CD8-positive, alpha-beta memory T cell (primary cell): ENCODE data around the gene COL25A1. TPM values are rescaled to one million over a fixed set of nuclear protein-coding genes. Genes with fewer than 3 reads are reported as not detected.
A peak's percentile ranks its signal among the peaks of the same experiment; 100 is the strongest.

Experiments used
- CTCF ChIA-PET: fragments of 350-600 bp; sonication (Branson Sonifier 250); formaldehyde crosslinking; loops from one replicate; lab custom pipeline; 2021; ENCODE audit warnings: antibody characterized with exemption; lab: Charles Lee
- POLR2A ChIA-PET: fragments of 350-600 bp; sonication (Branson Sonifier 250); formaldehyde crosslinking; loops from one replicate; lab custom pipeline; 2021; ENCODE audit warnings: antibody characterized with exemption; lab: Charles Lee
- DNase-seq, 5 donors: peaks; one replicate each; pipeline versions ENCODE4 v3.0.0 to v3.0.0-alpha.2; 2020 to 2022; ENCODE audit warnings: mixed read lengths in 1 of 5
- H3K27ac ChIP-seq: one replicate; pipeline ENCODE4 v1.7.0; 2013; ENCODE audit warnings: low read depth, mild to moderate bottlenecking, low read length, moderate library complexity
- H3K27me3 ChIP-seq: 2 replicates; pipeline ENCODE4 v1.7.0; 2013; ENCODE audit warnings: low read length, mild to moderate bottlenecking; ENCODE audit not compliant: insufficient read depth, poor library complexity, severe bottlenecking
- H3K36me3 ChIP-seq: 2 replicates; pipeline ENCODE4 v1.7.0; 2013; ENCODE audit warnings: mild to moderate bottlenecking, low read length, moderate library complexity; ENCODE audit not compliant: insufficient read depth
- H3K4me1 ChIP-seq: 2 replicates; pipeline ENCODE4 v1.7.0; 2013; ENCODE audit warnings: mild to moderate bottlenecking, low read length, moderate library complexity; ENCODE audit not compliant: insufficient read depth
- H3K4me3 ChIP-seq: 2 replicates; pipeline ENCODE4 v1.7.0; 2013; ENCODE audit warnings: mild to moderate bottlenecking, low read length
- H3K9me3 ChIP-seq: 2 replicates; pipeline ENCODE4 v1.7.0; 2013; ENCODE audit warnings: mild to moderate bottlenecking, low read length
- H3K27ac Mint-ChIP-seq, 8 donors: one replicate each; pipeline ENCODE4 v1.8.0; 2020 to 2021; ENCODE audit warnings: mixed read lengths in 8 of 8, mild to moderate bottlenecking in 6 of 8, inconsistent platforms in 3 of 8, moderate library complexity in 3 of 8
- H3K27me3 Mint-ChIP-seq, 2 donors: one replicate each; pipeline ENCODE4 v1.8.0; 2020 to 2021; ENCODE audit warnings: mixed read lengths in 2 of 2, mild to moderate bottlenecking in 1 of 2, moderate library complexity in 1 of 2
- H3K36me3 Mint-ChIP-seq, 3 donors: one replicate each; pipeline ENCODE4 v1.8.0; 2020 to 2021; ENCODE audit warnings: mixed read lengths in 3 of 3, inconsistent platforms in 1 of 3, mild to moderate bottlenecking in 1 of 3
- H3K4me1 Mint-ChIP-seq, 3 donors: one replicate each; pipeline ENCODE4 v1.8.0; 2020 to 2021; ENCODE audit warnings: mixed read lengths in 3 of 3, inconsistent platforms in 1 of 3, mild to moderate bottlenecking in 1 of 3
- H3K4me3 Mint-ChIP-seq, 7 donors: one replicate each; pipeline ENCODE4 v1.8.0; 2020 to 2021; ENCODE audit warnings: mixed read lengths in 7 of 7, mild to moderate bottlenecking in 6 of 7, moderate library complexity in 4 of 7, inconsistent platforms in 2 of 7
- H3K9me3 Mint-ChIP-seq, 5 donors: one replicate each; pipeline ENCODE4 v1.8.0; 2020 to 2022; ENCODE audit warnings: mixed read lengths in 5 of 5, mild to moderate bottlenecking in 3 of 5, moderate library complexity in 2 of 5, inconsistent platforms in 1 of 5
- polyA plus RNA-seq: library from polyadenylated mRNA; unstranded; fragments of 300-500 nt; fragmentation: Illumina TruSeq; gene quantifications from one replicate; pipeline ENCODE4 v1.2.3, GENCODE V29; 2021
- total RNA-seq, 2 experiments: library from RNA; stranded (reverse); gene quantifications; one replicate each; pipeline ENCODE4 v1.2.3, GENCODE V29; 2021

The COL25A1 gene
- total and polyA plus RNA-seq, 3 experiments from 2014 or later: not detected

DNA sequence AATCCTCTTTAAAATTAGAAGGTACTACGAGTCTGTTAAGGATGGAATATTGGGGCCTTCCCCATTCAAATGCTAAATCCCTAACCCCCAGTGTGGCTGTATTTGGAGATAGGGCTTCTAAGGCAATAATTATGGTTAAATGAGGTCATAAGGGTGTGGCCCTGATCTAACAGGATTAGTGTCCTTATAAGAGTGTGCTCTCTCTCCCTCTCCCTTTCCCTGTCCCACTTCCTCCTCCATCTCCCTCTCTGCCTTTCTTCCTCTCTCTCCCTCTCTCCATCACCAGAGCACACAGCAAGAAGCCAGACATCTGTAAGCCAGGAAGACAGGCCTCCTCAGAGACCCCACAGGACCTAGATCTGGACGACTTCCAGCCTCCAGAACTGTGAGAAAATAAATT, 116.9 kb downstream of the COL25A1 start:
- CTCF ChIA-PET: no interaction called here

DNA sequence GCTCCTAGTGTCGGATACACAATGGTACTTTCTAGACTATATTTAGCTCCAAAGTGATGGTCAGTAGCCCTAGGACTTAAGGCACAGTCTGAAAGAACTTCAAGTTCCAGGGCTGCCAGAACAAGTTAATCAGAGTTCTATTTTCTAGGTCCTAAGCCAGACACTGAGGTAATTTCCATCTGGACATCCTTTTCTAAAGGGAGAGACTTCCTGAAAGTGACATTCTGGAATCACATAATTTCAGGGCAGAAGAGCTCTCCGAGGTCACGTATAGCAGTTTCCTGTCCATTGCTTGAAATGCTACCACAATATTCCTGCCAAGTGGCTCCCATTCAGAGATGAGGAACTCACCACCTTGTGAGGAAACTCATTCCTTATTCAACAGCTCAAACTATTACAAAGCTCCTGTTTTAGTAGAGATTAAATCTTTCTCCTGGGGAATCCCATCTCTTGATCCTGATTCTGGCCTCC, 117.9 kb downstream of the COL25A1 start:
- Mint-ChIP-seq H3K36me3 (no peaks in the 10 kb centered on the region), H3K27ac (no peak overlapping the region), H3K4me1 (no peaks in the 10 kb centered on the region), H3K27me3 (peaks cover 3 to 17% of the 10 kb centered on the region in 2 donors), H3K4me3 (no peak overlapping the region), H3K9me3 (peaks cover 0 to 3% (median 0%) of the 10 kb centered on the region in 5 donors)
- ChIA-PET CTCF (no interaction called here), POLR2A (no interaction called here)
- no peak overlapping the region for H3K4me3 ChIP-seq
- no peak for DNase-seq
- H3K9me3 ChIP-seq: no peaks in the 10 kb centered on the region
- H3K27ac ChIP-seq: no peak overlapping the region
- H3K27me3 ChIP-seq: no peaks in the 10 kb centered on the region
- H3K36me3 ChIP-seq: no peaks in the 10 kb centered on the region
- no peaks in the 10 kb centered on the region for H3K4me1 ChIP-seq

More for the DNA sequence above, 116.9 kb downstream of the COL25A1 start:
- Mint-ChIP-seq H3K36me3 (no peaks in the 10 kb centered on the region), H3K9me3 (peaks cover 0 to 3% (median 0%) of the 10 kb centered on the region in 5 donors), H3K4me3 (no peak overlapping the region), H3K4me1 (no peaks in the 10 kb centered on the region), H3K27ac (no peak overlapping the region), H3K27me3 (peaks cover 3 to 17% of the 10 kb centered on the region in 2 donors)
- no peak for DNase-seq
- Histone ChIP-seq H3K27me3 (no peaks in the 10 kb centered on the region), H3K9me3 (no peaks in the 10 kb centered on the region), H3K4me3 (no peak overlapping the region), H3K27ac (no peak overlapping the region), H3K4me1 (no peaks in the 10 kb centered on the region), H3K36me3 (no peaks in the 10 kb centered on the region)
- POLR2A ChIA-PET: no interaction called here

DNA sequence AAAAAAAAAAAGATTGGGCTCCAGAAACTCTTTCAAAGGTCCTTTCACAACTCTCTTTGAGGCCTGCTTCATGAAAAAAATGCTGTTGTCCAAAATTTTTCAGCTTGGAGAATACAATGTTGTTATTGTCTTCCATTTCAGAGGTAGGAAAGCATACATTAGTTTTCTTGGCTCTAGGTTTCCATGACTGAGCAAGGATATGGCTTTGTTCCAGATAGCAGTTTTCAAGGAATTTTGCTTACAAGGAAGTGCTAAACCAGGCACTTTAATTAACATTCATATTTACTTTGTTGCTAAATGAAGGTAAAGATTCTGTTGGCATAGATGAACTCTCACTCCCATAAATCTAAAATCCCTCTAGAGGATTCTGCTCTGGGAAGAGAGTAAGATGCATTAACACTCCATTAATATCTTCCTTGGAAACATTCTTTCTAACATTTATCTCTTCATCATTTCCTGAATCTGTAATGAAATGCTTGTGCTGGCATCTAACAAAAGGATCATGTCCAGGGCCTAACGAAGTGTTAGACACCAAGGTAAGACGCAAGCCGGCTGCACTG, 118.4 kb downstream of the COL25A1 start:
- Histone ChIP-seq H3K27ac (no peak overlapping the region), H3K4me3 (no peak overlapping the region), H3K4me1 (no peaks in the 10 kb centered on the region), H3K27me3 (no peaks in the 10 kb centered on the region), H3K36me3 (no peaks in the 10 kb centered on the region), H3K9me3 (no peaks in the 10 kb centered on the region)
- Mint-ChIP-seq H3K9me3 (peaks cover 0 to 3% (median 0%) of the 10 kb centered on the region in 5 donors), H3K4me3 (no peak overlapping the region), H3K4me1 (no peaks in the 10 kb centered on the region), H3K36me3 (peaks cover 0 to 1% (median 0%) of the 10 kb centered on the region in 3 donors), H3K27me3 (peaks cover 3 to 17% of the 10 kb centered on the region in 2 donors), H3K27ac (no peak overlapping the region)
- POLR2A ChIA-PET: no interaction called here
- CTCF ChIA-PET: no interaction called here
- no peak for DNase-seq

DNA sequence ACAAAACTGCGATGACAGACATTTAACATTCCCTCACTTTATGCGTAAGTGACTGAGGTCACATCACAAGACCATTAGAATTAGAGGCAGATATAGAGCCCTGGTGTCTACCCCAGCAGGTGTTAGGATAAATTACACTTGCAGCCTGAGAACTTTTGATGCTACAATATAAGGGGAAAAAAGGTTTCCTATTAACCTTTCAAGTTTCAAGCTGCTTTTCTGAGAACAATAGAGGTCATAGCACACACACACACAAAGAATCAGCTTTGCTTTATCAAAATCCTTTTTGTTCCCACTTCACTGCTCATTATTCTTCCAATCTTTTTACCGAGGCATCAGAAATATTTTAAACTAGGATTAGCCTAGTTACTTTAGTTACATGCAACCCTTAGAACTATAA, 119.8 kb downstream of the COL25A1 start:
- POLR2A ChIA-PET: no interaction called here
- Histone ChIP-seq H3K4me3 (no peak overlapping the region), H3K36me3 (no peaks in the 10 kb centered on the region), H3K27me3 (no peaks in the 10 kb centered on the region), H3K4me1 (no peaks in the 10 kb centered on the region), H3K9me3 (no peaks in the 10 kb centered on the region), H3K27ac (no peak overlapping the region)
- H3K4me1 Mint-ChIP-seq: no peaks in the 10 kb centered on the region
- CTCF ChIA-PET: no interaction called here
- H3K9me3 Mint-ChIP-seq: peaks cover 0 to 3% (median 0%) of the 10 kb centered on the region in 5 donors
- no peak for DNase-seq
- H3K27ac Mint-ChIP-seq: peak overlapping the region in 1 of 8 donors; percentile 52
- peaks cover 5 to 8% of the 10 kb centered on the region in 2 donors for H3K27me3 Mint-ChIP-seq
- no peak overlapping the region for H3K4me3 Mint-ChIP-seq
- peaks cover 0 to 1% (median 0%) of the 10 kb centered on the region in 3 donors for H3K36me3 Mint-ChIP-seq

DNA sequence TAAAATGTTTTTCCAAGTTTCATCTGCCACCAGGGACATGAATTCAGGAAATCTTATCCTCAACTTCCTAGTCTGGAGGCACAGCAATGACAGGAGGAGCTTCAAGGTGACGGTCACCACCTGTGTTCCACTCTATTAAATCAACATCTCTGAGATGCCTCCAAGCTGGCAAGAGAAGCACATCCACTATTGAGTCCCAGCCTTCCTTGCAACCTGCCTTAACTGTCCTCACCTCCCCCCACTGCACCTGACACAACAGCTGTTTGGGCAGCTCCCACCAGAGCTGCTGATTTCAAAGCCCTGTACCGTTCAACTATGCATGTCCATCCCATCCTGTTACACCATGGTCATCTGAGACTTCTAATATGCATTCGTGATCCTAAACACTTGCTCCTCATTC, 123.4 kb downstream of the COL25A1 start:
- Histone ChIP-seq H3K4me3 (no peak overlapping the region), H3K27ac (no peak overlapping the region), H3K9me3 (no peaks in the 10 kb centered on the region), H3K27me3 (no peaks in the 10 kb centered on the region), H3K4me1 (no peaks in the 10 kb centered on the region), H3K36me3 (no peaks in the 10 kb centered on the region)
- ChIA-PET POLR2A (no interaction called here), CTCF (no interaction called here)
- Mint-ChIP-seq H3K27me3 (peaks cover 6 to 11% of the 10 kb centered on the region in 2 donors), H3K27ac (no peak overlapping the region), H3K4me3 (no peak overlapping the region), H3K4me1 (no peaks in the 10 kb centered on the region), H3K36me3 (peaks cover 0 to 1% (median 0%) of the 10 kb centered on the region in 3 donors), H3K9me3 (no peaks in the 10 kb centered on the region)
- no peak for DNase-seq

DNA sequence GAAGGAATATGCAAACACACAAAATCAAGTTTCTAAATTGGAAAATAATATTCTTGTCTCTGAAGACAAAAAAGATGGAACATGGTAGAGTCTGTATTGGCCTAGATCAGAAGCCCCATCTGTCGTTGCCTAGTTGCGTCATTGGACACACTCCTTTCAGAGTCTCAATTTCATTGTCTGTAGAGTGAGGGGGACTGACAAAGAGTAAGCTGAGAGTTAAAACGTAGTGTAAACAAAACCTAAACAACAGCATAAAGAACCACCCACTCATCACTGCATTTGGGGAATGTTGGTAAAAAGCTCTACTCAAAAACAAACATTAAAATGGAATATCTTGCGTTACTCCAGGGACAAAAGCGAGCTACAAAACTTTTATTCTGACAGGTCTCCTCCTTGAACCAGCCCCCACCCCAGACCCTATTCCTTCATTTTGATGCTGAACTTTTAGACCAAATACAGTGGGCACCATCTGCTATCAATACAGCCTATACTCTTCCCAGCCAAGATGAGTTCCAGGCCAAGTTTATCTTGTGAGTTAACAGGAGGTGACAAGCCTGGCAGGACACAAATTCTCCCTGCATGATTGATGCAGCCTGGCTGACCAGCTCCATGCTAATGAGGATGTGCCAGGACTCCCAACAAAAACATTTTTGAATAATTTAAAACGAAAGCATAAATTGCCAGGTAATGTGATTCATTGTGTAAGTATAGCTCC, 125.2 kb downstream of the COL25A1 start:
- no peak overlapping the region for H3K4me3 Mint-ChIP-seq
- no peaks in the 10 kb centered on the region for H3K4me1 Mint-ChIP-seq
- Histone ChIP-seq H3K27ac (no peak overlapping the region), H3K9me3 (no peaks in the 10 kb centered on the region), H3K27me3 (no peaks in the 10 kb centered on the region), H3K36me3 (no peaks in the 10 kb centered on the region), H3K4me3 (no peak overlapping the region), H3K4me1 (no peaks in the 10 kb centered on the region)
- POLR2A ChIA-PET: no interaction called here
- CTCF ChIA-PET: no interaction called here
- no peak overlapping the region for H3K27ac Mint-ChIP-seq
- no peak for DNase-seq
- no peaks in the 10 kb centered on the region for H3K9me3 Mint-ChIP-seq
- peaks cover 6 to 11% of the 10 kb centered on the region in 2 donors for H3K27me3 Mint-ChIP-seq
- H3K36me3 Mint-ChIP-seq: peaks cover 0 to 1% (median 0%) of the 10 kb centered on the region in 3 donors

DNA sequence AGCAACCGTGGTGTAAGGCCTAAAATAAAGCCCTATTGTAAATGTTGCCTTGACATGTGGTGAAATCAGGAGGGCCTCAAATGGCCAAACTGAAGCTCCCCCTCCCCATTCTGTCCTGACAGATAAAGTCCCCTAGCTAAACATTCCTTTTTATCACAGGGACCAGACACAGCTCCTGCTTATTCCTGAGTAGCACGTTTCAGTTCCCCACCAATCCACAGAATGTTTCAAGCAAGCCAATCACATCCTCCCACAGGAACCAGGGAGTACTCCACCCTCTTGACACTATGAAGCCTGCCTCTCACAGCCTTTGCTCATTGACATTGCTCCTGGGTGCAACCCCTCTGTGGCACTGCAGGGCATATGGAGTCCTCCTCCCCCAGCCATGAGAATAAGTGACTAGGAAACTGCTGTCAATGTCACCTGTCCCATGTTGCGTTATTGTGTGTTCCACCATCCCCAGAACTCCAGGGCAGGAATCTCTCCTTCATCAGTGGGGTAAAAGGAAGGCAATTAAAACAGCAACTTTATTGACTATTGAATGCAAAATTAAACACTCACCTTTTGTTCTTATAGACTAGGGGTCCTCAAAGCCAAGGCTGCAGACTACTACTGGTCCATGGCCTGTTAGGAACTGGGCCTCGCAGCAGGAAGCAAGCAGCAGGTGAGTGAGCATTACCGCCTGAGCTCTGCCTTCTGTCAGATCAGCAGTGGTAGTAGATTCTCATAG, 128.1 kb downstream of the COL25A1 start:
- DNase-seq: no peak
- Histone ChIP-seq H3K27ac (no peak overlapping the region), H3K4me3 (no peak overlapping the region), H3K9me3 (no peaks in the 10 kb centered on the region), H3K4me1 (no peaks in the 10 kb centered on the region), H3K36me3 (no peaks in the 10 kb centered on the region), H3K27me3 (no peaks in the 10 kb centered on the region)
- no peak overlapping the region for H3K4me3 Mint-ChIP-seq
- peaks cover 6 to 11% of the 10 kb centered on the region in 2 donors for H3K27me3 Mint-ChIP-seq
- POLR2A ChIA-PET: no interaction called here
- peaks cover 0 to 1% (median 0%) of the 10 kb centered on the region in 3 donors for H3K36me3 Mint-ChIP-seq
- H3K9me3 Mint-ChIP-seq: no peaks in the 10 kb centered on the region
- CTCF ChIA-PET: no interaction called here
- H3K4me1 Mint-ChIP-seq: no peaks in the 10 kb centered on the region
- H3K27ac Mint-ChIP-seq: no peak overlapping the region

DNA sequence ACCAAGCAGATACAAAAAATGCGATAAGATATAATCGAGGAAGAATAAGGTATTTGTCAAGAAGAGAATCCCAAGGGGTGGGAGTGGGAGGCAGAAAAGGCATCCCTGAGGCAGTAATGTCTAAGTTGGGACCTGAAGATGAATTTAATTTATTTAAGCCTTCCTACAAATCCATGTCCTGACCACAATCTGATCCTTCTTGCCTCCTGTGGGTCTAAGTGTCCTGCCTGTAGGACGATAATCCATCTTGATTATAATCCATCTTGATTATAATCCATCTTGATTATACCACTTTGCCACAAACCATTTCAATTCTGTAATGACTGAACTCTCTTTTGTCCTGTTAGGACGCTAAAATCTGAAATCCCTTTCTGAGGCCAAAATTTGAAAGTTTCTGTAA, 130.2 kb downstream of the COL25A1 start:
- no peak for DNase-seq
- Histone ChIP-seq H3K27me3 (no peaks in the 10 kb centered on the region), H3K4me3 (no peak overlapping the region), H3K9me3 (no peaks in the 10 kb centered on the region), H3K36me3 (no peaks in the 10 kb centered on the region), H3K27ac (no peak overlapping the region), H3K4me1 (no peaks in the 10 kb centered on the region)
- Mint-ChIP-seq H3K9me3 (no peaks in the 10 kb centered on the region), H3K27ac (no peak overlapping the region), H3K4me3 (no peak overlapping the region), H3K27me3 (peaks cover 4 to 18% of the 10 kb centered on the region in 2 donors), H3K4me1 (no peaks in the 10 kb centered on the region), H3K36me3 (no peaks in the 10 kb centered on the region)
- ChIA-PET POLR2A (no interaction called here), CTCF (no interaction called here)
